ENCODE measurements around the gene RCC1.
"Not testable (repeated sequence)": the region's sequence is repeated elsewhere in the genome, so short reads cannot be mapped to it uniquely, and the experiment has no call there.

Gene RCC1

DNA sequence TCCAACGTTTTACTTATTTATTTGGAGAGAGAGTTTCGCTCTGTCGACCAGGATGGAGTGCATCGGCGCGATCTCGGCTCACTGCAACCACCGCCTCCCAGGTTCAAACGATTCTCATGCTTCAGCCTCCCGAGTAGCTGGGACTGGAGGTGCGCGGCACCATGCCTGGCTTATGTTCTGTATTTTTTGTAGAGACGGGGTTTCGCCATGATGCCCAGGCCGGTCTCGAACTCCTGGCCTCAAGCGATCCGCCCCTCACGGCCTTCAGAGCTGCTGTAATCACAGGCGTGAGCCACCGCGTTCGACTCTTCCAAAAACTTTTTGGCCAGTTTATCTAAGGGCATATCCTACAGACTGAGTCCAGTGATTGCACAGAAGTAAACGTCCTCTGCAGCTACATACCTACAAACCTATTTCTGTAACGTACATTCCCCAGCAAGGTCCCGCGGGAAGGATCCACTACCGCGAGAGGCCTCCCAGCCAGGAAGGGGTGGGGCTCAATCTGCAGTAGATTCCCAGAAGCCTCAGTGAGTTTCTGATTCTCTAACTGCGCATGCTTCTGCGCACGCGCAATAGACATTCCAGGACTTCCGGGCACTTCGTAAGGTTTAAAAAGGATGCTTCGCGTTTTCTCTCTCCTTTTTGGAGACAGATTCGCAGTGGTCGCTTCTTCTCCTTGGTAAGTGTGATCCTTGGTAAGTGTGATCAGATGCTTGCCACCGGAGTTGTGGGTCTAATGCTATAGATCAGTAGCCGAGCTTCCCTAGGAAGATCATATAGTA is at the start of gene RCC1:
TSS of gene RCC1 (plus strand) at position 638 of the 782 bp plus-strand sequence. CDS start 23,824 bp downstream, outside the sequence.
- DNase-seq: peak; percentile 97 to 100 (median 99)

GRCh38 chr1:28456078-28456477 is 49.8 kb upstream of the RCC1 start:
- DNase-seq: peak; percentile 57 to 72 (median 69)

GRCh38 chr1:28457678-28458077 is 48.2 kb upstream of the RCC1 start:
- no peak for DNase-seq

DNA sequence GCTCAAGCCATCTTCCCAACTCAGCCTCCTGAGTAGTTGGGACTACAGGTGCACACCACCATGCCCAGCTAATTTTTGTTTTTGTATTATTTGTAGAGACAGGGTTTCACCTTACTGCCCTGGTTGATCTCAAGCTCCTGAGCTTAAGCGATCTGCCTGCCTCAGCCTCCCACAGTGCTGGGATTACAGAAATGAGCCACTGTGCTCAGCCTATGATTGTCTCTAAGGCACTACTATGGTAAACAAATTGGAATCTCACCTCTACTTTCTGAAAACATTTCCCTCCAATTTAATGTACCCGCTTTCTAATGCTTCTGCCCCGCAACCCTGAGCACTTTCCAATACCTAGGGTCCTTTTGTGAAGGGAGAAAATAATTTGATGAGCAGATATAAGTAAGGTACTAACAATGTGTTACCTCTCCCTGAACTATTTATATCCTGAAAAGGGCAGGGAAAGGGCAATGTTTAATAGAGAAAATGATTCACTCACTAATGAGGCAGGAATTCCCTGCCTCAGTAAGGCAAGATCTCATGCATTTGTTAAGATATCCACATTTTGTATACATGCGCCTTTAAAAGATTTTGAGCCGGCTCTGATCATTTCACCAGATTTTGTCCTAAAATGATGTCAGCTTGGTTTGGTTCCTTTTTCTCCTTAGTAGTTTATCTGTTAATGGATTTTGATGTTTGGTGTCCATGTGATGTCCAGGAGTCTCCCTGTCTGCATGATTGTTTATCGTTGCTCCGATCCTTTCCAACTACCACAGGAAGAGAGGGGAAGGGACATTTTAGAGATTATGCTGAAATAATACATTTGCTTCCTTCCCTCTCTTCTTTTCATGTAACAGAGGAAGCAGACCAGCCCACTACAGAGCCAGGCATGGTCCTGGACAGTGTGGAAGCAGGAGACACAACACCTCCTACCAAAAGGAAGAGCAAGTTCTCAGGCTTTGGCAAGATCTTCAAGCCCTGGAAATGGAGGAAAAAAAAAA is 47.3 kb upstream of the RCC1 start:
- DNase-seq: no peak

DNA sequence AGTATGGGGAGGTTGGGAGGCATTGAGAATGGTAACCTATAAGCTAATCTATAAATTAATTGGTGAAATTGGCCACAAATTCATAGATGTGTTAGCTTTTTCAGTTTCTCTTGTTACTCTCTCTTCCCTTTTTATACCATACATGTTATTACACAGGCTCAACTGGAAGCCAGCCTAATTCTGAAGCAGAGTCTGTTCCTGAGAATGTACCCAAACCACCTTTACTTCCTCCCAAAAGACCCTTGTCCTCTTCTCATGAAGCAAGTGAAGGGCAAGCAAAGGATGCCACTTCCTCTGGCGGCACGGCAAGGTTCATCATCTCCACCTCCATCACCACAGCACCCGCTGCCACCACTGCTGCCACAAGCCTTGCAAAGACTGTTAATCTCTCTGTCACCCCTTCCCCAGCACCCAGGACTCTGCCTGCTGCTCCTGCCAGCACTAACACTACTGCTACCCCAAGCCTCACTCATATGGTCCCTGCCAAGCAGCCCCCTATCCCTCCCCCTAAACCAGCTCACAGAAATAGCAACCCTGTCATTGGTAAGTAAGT is 39.5 kb upstream of the RCC1 start:
- DNase-seq: no peak

DNA sequence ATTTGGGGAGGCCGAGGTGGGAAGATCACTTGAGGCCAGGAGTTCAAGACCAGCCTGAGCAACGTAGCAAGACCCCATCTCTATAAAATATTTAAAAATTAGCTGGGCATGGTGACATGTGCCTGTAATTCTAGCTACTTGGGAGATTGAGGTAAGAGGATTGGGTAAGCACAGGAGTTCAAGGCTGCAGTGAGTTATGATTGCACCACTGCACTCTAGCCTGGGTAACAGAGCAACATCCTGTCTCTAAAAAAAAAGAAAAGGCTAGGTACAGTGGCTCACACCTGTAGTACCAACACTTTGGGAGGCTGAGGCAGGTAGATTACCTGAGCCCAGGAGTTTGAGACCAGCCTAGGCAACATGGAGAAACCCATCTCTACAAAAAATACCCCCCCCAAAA is 35.7 kb upstream of the RCC1 start:
- no peak for DNase-seq

DNA sequence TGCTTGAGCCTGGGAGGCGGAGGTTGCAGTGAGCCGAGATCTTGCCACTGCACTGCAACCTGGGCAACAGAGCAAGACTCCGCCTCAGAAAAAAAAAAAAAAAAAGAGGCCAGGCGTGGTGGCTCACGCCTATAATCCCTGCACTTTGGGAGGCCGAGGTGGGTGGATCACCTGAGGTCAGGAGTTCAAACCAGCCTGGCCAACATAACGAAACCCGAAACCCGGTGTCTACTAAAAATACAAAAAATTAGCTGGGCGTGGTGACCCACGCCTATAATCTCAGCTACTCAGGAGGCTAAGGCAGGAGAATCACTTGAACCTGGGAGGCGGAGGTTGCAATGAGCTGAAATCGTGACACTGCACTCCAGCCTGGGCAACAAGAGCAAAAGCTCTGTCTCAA is 26.3 kb upstream of the RCC1 start:
- not testable (repeated sequence) for DNase-seq

- no peak for DNase-seq
Observed at GRCh38 chr1:28480308-28480707, 25.5 kb upstream of the RCC1 start.

- no peak for DNase-seq
Observed at GRCh38 chr1:28482138-28482537, 23.7 kb upstream of the RCC1 start.

DNA sequence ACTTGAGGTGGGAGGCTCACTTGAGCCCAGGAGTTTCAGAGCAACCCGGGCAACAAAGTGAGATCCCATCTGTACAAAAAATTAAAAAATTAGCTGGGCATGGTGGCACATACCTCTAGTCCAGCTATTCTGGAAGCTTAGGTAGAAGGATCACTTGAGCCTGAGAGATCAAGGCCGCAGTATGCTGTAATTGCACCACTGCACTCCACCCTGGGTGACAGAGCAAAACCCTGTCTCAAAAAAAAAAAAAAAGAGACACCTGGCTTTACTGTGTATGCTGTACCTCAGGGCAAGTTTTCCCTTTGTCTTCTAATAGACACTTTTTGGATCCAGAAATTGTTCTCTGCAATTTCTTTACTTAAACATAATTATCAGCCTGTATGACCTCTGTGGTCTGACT is 23.1 kb upstream of the RCC1 start:
- no peak for DNase-seq

GRCh38 chr1:28494737-28495136 is 11.1 kb upstream of the RCC1 start:
- DNase-seq: peak in 1 of 3 donors; percentile 15

DNA sequence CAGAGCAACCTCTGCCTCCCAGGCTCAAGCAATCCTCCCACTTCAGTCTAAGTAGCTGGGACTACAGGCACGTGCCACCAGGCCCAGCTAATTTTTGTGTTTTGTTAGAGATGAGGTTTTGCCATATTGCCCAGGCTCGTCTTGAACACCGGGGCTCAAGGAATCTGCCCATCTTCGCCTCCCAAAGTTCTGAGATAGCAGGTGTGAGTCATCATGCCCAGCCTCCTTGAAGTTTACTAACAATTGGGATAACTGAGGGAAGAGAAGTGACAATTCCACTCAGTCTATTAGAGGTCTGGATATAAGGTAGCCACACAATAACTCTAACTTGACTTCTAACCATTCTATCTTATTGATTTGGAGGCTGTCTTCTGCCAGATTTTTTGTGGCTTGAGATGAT is 6.3 kb upstream of the RCC1 start:
- DNase-seq: peak in 1 of 3 donors; percentile 16

- DNase-seq: peak in 1 of 3 donors; percentile 15
Observed at GRCh38 chr1:28501925-28502324, 3.9 kb upstream of the RCC1 start.

- no peak for DNase-seq
Observed at GRCh38 chr1:28503117-28503516, 2.7 kb upstream of the RCC1 start.

- DNase-seq: no peak
Observed at GRCh38 chr1:28506907-28507246, 1.0 kb downstream of the RCC1 start.

- no peak for DNase-seq
Observed at GRCh38 chr1:28507247-28507645, 1.4 kb downstream of the RCC1 start.

DNA sequence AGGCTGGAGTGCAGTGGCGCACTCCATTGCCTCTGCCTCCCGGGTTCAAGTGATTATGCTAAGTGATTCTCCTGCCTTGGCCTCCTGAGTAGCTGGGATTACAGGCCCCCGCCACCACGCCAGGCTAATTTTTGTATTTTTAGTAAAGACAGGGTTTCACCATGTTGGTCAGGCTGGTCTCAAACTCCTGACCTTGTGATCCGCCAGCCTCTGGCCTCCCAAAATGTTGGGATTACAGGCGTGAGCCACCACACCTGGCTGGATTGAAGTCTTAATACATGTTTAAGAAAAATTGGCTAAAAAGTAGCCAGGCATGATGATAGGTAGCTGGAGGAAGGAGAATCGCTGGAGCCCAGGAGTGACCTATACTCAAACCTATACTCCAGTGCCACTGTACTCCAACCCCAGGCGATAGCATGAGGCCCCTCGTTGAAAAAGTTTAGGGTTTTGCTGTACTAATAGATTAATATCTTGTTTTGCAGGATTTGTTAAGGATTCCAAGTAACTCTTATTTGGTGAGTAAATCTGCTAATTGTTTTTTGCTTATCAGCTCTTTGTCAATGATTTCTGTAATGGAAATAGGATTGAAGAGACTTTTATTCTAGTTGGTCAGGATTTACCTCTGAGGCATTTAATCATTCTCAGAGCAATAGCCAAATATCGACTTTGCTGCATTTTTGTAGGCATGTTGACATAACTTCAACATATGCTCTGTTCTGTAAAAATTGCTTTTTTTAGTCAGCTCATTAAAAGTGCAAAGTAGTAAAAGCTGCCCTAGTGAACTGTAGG is 2.0 kb downstream of the RCC1 start:
- no peak for DNase-seq

DNA sequence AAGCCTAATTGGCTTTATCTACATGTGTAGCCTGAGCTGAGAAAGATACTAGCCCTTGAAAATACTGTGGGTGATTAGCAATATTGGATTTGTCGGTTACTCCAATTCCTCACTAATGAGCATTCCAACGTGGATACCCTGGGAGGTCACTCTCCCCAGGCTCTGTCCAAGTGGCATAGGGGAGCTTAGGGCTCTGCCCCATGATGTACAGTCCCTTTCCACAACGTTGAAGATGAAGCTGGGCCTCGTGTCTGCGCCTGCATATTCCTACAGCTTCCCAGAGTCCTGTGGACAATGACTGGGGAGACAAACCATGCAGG is 2.6 kb downstream of the RCC1 start:
- DNase-seq: no peak

GRCh38 chr1:28509705-28510272 is 3.9 kb downstream of the RCC1 start:
- no peak for DNase-seq

DNA sequence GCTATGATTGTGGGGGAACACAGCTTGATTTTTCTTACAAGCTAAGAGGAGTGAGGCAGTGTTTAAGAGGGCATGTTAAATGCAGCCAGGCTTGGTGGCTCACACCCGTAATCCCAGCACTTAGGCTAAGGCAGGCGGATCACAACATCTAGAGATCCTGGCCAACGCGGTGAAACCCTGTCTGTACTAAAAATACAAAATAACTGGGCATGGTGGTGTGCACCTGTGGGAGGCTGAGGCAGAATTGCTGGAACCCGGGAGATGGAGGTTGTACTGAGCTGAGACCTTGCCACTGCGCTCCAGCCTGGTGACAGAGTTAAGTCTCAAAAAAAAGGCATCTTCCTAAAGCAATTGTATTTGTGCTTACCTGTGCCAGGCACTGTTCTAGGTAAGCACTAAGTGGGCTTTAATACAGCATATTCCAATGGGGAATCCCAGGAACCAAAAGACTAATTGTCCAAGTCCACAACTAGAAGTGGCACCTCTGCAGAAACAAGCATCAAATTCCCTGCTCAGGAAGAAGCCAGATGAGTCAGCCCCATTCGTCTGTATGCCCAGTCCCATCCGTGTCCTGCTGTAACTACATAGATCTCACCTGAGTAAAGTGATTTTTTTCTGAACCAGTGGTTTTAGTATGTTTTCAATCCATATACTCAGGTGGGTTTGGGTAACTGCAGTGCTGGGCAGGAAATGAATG is 4.6 kb downstream of the RCC1 start:
- DNase-seq: no peak

GRCh38 chr1:28510970-28511440 is 5.2 kb downstream of the RCC1 start:
- DNase-seq: no peak

All from suppressor macrophage treated with lipopolysaccharide for 1 hour (primary cell).